HG03520 (cell line): ENCODE measurements around the gene ACSM6.

Source experiments
- ATAC-seq: cut with Tn5 transposase; IDR thresholded peaks from one replicate; pipeline ENCODE4 v1.9.1; 2021; ENCODE audit warnings: mild to moderate bottlenecking, moderate library complexity; ENCODE audit not compliant: unreplicated experiment

The ACSM6 gene

DNA sequence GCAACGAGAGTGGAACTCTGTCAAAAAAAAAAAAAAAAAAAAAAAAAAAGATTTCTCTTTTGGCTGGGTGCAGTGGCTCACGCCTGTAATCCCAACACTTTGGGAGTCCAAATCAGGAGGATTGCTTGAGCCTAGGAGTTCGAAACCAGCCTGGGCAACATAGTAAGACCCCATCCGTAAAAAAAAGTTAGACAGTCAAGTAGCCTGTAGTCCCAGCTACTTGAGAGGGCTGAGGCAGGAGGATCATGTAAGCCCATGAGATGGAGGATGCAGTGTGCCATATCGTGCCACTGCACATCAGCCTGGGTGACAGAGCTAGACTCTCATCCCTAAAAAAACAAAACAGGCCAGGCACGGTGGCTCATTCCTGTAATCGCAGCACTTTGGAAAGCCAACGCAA is 71.5 kb downstream of the ACSM6 start:
- no peak for ATAC-seq

DNA sequence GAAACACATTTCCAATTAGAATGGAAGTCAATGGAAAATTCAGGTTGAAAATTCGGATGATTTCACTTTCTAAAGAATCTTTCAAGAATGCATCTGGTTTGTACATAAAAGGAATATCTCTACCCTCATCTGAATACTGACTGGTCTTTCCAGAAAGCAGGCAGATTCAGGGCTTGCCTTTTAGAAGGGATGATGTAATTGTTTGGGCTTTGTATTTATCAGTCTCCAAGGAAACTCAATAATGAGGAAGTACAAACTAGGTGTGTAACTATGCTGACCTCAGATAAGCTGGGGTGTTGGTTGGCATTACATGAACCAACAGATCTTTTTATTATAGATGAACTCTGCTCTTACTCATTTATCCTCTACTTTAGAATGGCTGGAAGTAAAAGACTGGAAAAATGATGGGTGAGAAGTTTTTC is 72.6 kb downstream of the ACSM6 start:
- peak; percentile 94 for ATAC-seq

DNA sequence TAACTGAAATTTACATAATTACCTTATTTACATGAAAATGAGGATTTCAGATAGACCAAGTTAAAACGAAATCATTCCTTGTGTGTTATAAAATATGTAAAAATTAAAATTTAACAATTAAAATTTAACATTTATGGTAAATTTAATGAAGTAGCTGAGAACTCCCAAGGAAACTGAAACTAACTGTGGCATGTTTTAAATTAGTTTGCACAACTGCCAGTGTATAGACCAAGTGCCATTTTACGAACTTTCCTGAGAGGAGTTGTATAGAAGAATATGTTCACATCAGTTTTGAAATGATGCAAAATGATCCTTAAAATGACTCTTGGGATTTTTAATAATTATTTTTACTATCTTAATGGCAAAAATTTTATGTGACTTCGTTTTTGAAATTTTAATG is 73.2 kb downstream of the ACSM6 start:
- ATAC-seq: no peak

DNA sequence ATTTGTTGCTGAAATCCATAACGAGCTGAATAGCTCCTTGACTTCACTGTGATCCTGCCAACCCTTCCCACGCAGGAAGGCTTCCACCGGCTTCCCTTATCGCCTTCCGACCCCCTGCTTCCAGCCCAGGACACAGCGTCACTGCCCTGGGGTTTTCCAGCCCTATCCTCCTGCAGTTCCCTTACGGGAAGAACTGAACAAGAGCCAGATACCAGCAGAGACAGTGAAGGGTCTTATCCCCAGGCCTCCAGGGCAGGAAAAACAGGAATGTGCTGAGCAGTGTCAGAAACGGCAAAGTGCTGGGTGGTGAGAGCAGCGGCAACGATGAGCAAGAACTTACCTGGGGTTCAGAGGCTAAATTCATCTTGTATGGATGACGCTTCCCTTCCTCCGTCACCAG is 74.4 kb downstream of the ACSM6 start:
- ATAC-seq: no peak

DNA sequence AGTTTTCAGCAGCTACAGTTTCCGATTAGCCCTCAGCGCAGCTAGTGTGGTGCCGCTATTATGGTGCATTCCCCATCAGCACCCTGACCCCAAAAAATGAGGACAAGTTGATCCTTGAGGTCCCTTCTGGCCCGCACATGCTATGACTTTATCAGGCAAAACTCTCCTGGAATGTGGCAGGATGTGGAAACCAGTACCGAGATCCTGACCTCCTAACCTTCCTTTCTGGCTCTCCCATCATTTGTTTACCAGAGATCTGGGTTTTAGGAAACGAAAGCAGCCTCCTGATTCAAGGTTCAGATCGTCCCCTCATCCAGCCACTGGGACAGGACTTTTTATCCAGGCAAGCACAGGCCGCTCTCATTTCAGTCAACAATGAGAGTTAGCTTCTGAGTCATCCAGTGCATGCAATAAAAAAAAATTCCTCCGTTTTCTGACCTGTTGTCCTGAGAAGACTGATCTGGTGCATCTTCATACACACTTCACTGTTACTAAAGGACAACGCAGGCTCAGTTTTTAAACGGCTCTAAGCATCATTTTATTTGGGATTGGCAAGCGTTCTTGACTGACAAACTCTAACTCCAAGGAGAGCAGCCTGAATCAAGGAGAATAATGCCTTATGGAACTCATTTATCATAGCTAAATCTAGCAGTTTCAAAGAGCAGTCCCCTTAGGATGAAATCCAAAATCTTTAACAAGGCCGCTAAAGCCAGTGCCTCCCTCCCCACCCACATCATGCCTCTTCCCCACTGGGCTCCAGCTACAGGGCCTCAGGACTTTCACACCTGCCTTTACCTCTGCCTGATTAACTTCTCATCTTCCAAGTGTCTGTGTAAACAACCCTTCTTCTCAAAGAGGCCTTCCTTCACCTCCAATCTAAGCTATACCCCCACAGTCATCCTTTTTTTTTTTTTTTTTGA is 79.6 kb downstream of the ACSM6 start:
- ATAC-seq: no peak

DNA sequence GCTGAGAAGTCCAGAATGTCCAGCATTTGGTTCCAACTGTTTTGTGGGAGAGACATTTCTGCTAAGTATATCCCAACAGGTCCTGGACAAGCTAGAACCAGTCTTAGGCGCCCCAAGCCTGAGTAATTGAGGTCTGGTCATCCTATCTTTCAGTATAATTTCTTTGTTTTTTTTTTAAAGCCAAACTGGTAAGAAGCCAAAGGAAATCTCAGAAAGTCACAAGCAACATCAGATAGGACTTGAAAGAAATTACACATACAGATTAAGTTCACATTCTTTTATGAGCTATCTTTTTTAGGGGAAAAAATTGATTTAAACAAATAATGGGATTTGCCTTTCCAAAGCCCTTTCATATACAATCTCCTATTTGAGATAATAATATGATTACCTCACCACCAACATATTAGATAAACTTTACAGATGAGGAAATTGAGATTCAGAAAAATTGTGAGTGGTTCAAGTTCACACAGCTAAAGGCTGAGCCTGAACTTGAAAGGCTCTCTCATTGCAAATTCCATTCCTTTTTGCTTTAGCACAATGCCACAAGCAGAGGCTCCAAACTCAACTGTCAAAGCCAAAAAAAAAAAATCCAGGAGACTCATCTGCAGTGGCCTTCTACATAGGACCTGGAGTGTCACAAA is 81.8 kb downstream of the ACSM6 start:
- ATAC-seq: no peak

DNA sequence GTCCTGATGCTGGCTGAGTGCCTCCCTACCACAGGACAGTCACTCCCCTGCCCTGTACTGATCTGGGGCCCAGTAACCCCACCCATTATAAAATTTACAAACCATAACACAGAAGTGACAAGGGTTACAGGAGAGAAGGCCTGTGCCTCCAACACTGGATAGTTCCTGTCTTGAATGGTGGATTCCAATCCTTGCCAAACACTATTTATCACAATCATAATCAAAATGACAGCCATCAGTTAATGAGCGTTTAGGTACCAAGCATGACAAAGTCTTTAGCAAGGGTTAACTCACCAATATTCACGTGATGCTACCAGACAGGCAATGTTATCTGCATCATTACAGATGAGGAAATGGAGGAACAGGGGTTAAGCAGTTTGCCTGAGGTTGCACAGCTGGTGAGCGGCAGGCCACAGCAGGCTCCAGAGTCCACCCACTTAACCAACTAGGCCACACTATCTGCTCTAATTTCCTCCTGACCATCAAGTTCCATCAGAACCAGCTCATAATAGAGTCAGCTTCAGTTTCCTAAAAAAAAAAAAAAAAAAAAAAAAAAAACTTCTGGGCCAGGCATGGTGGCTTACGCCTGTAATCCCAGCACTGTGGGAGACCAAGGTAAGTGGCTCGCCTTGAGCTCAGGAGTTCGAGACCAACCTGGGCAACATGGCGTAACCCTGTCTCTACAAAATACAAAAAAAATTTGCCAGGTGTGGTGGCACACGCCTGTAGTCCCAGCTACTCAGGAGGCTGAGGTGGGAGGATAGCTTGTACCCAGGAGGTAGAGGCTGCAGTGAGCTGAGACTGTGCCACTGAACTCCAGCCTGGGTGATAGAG is 82.5 kb downstream of the ACSM6 start:
- no peak for ATAC-seq

DNA sequence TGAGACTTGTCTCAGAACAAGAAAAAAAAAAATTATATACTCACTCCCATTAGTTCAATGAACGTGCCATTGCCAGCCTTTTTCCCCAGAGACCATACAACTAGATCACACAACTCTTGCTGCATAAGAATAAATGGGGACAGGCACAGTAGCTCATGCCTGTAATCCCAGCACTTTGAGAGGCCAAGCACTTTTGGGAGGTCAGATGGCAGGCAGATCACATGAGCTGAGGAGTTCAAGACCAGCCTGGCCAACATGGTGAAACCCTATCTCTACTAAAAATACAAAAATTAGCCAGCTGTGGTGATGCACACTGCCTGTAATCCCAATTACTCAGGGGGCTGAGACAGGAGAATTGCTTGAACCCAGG is 83.1 kb downstream of the ACSM6 start:
- ATAC-seq: no peak

DNA sequence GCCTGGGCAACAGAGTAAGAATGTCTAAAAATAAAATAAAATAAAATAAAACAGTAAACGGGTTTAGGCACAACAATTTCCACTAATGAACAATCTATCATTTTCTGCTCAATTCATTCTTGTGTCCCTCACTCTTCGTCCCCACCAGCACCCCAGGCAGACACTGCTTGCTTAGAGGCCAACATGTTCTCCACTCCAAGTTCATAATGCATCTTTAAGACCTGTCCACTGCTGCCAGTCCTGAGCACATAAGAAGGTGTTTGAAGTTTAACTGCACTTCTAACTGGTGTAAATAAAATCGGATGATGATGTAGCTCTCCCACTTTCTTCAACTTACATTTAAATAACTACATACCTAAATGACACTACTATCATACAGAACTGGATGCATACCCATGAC is 83.6 kb downstream of the ACSM6 start:
- ATAC-seq: no peak
